Measurements from ENCODE around the gene TMEM132D. TPM values are rescaled to one million over a fixed set of nuclear protein-coding genes. Genes with fewer than 3 reads are reported as not detected.

TMEM132D gene
- total RNA-seq, 1 experiment from 2014 or later: 0.03 TPM

DNA sequence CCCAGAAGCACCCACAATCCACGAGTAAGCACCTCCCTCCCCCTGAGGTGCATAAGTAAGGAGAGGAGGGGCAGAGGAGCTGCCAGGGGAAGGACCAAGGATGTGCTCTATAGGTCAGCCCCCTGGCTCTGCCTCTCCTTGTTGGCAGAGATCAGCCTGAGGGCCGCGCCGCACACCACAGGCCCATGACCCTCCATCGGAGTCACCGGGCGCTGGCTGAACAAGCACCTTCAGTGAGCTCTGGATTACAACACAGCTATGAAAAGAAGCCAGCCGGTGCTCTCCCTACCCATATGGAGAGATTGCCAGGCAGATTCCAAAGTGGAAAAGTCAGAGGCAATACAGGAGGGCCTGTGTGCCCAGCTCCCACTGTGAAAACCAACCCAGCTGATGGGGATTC is 793.2 kb downstream of the TMEM132D start:
- no peaks in the 10 kb centered on the region for H3K9me3 ChIP-seq
- no peaks in the 10 kb centered on the region for H3K27me3 ChIP-seq
- H3K4me3 ChIP-seq: no peak overlapping the region
- H3K36me3 ChIP-seq: no peaks in the 10 kb centered on the region
- DNase-seq: no peak

DNA sequence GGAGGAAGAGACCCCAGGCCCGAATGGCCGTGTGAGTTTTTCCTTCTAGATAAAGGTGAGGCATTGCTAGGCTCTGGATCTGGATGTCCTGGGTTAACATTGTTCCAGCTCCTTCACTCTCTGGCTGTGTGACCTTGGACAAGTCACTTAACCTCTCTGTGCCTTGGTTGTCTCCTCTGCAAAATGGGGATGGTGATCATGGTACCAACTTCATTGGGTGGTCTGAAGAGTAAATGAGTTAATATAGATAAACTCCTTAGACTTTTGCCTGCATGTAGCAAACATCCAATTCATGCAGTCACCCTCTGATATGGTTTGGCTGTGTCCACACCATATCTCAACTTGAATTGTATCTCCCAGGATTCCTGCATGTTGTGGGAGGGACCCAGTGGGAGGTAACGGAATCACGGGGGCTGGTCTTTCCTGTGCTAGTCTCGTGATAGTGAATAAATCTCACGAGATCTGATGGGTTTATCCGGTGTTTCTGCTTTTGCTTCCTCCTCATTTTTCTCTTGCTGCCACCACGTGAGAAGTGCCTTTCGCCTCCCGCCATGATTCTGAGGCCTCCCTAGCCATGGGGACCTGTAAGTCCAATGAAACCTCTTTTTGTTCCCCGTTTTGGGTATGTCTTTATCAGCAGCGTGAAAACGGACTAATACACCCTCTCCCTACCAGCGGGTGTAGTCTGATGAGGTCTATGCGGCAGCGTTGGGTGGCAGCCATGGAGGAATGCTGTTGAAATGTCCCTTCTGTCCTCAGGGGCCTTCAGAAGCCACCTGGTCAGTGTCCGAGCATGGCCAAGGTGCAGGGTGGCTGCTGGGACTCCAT is 794.4 kb downstream of the TMEM132D start:
- Histone ChIP-seq H3K4me3 (no peak overlapping the region), H3K36me3 (no peaks in the 10 kb centered on the region), H3K27me3 (no peaks in the 10 kb centered on the region), H3K9me3 (no peaks in the 10 kb centered on the region)
- DNase-seq: no peak

DNA sequence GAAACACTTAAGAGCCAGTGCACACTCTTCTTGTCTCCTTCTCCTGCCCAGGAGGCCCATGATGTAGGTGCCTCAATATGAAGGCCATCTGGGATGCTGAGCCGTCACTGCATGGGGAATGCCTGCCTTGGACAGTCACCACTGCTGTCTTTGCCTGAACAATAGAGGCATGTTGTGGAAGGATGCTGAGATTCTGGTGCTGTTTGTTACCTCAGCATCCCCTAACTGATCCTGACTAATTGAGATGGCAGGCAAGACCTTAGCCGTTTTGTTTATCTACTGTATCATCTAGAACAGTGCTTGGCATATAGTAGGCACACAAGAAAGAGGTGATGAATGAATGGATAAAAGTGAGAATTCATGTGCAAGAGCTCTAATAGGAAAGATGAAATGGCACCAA is 797.1 kb downstream of the TMEM132D start:
- H3K4me3 ChIP-seq: no peak overlapping the region
- no peak for DNase-seq
- H3K36me3 ChIP-seq: no peaks in the 10 kb centered on the region
- no peaks in the 10 kb centered on the region for H3K27me3 ChIP-seq
- H3K9me3 ChIP-seq: no peaks in the 10 kb centered on the region

DNA sequence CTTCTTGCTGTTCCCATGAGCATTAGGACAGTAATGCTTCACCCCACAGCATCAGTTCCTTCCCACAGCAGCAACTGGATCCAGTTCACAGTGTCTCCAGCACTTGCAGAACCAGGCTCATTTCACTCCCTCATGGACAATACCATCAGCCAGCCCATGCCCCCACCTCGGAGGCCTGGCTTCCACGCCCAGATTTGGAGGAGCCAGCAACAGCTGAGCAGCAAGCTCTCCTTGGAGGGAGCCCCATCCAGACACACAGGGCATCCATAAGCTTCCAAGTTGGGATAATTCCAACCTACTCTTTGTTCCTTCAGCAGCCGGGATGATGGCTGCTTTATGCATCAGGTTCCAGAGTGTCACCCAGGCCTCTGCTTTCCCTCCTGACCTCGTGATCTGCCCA is 800.6 kb downstream of the TMEM132D start:
- no peak overlapping the region for H3K4me3 ChIP-seq
- H3K9me3 ChIP-seq: no peaks in the 10 kb centered on the region
- H3K27me3 ChIP-seq: no peaks in the 10 kb centered on the region
- DNase-seq: no peak
- H3K36me3 ChIP-seq: no peaks in the 10 kb centered on the region

DNA sequence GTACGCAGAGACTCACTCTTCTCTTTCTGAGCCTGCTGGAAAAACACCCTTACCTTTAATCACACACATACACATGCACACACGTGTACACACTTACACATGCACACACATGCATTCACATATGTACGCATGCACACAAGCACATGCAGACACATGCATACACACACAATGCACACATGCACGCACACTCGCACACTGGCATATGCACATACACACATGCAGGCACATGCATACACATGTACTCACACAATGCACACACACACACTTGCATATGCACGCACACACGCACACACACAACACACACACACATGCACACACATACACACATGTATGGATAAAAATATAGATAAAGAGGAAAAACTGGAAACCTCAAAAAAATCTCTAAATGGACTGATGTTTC is 801.6 kb downstream of the TMEM132D start:
- Histone ChIP-seq H3K4me3 (no peak overlapping the region), H3K9me3 (no peaks in the 10 kb centered on the region), H3K27me3 (no peaks in the 10 kb centered on the region), H3K36me3 (no peaks in the 10 kb centered on the region)
- no peak for DNase-seq

DNA sequence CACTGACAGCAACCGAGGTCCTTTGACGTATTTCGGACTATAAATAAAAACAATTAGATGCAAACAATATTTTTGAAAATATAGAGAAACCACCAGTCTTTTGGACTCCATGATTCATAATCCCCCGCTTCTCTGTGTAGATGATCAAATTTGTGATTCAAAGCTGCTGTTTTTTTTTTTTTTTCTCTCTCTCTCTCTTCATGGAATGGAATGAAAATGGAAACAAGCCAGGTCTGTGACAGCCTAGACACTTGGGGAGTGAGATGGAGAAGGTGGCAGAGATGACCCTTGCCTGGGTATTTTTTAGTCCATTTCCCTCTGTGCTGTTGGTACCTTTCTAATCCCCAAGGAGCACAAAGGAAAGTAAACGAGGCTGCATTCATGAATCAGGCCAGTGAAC is 802.0 kb downstream of the TMEM132D start:
- DNase-seq: no peak
- no peaks in the 10 kb centered on the region for H3K27me3 ChIP-seq
- no peaks in the 10 kb centered on the region for H3K9me3 ChIP-seq
- H3K4me3 ChIP-seq: no peak overlapping the region
- no peaks in the 10 kb centered on the region for H3K36me3 ChIP-seq

DNA sequence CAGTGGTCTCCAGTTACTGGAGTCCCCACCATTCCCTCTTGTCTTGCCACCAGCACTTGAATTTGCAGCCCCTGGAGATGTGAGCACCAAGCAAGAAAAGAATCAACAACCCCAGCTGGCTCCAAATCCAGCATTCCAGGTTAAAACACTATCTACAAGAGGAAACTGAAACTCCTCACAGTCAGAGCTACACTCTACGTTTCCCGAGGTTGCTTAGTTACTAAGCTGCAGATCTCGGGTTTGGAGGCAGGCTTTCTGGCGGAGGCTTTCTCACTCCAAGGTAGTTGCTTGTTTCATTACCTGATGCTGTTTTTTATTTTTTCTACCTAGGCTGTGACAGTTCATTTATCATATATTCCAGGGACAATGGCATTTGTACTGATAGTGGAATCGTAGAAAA is 802.4 kb downstream of the TMEM132D start:
- Histone ChIP-seq H3K27me3 (no peaks in the 10 kb centered on the region), H3K9me3 (no peaks in the 10 kb centered on the region), H3K36me3 (no peaks in the 10 kb centered on the region), H3K4me3 (no peak overlapping the region)
- DNase-seq: no peak

DNA sequence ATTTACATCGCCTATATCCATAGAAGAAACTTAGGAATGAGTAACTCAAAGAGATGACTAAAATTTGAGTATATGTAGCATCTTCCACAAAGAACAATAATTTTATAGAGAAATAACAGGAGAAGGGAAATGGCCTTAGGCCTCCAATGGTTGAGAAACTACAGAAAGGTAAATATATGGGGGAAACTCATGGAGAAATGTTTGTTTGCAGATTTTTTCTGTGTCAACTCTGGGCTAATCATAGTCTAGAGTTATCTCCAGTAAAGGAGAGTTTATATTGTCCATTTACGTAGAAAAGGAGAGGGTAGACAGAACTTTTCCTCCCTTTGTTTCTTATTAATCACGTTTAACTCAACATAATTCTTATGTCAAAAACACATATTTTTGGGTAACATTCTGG is 806.4 kb downstream of the TMEM132D start:
- no peak for DNase-seq
- Histone ChIP-seq H3K36me3 (no peaks in the 10 kb centered on the region), H3K4me3 (no peak overlapping the region), H3K9me3 (no peaks in the 10 kb centered on the region), H3K27me3 (no peaks in the 10 kb centered on the region)

DNA sequence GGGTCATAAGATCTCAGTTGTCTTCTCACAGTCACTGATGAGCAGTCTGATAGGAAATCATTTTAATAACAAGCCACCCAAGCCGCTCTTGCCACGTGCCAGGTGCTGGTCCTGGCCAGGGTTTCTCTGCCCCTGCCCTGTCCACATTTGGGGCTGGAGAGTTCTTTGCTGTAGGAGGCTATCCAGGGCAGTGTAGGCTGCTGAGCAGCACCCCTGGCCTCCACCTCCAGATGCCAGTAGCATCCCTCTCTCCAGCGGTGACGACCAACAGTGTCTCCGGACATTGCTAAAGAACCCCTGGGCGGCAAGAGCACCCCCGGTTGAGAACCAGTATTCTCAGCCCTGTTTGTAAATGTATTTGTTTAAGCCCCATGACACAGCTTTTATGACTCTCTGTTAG is 806.9 kb downstream of the TMEM132D start:
- DNase-seq: no peak
- no peaks in the 10 kb centered on the region for H3K27me3 ChIP-seq
- no peaks in the 10 kb centered on the region for H3K9me3 ChIP-seq
- no peaks in the 10 kb centered on the region for H3K36me3 ChIP-seq
- H3K4me3 ChIP-seq: no peak overlapping the region

DNA sequence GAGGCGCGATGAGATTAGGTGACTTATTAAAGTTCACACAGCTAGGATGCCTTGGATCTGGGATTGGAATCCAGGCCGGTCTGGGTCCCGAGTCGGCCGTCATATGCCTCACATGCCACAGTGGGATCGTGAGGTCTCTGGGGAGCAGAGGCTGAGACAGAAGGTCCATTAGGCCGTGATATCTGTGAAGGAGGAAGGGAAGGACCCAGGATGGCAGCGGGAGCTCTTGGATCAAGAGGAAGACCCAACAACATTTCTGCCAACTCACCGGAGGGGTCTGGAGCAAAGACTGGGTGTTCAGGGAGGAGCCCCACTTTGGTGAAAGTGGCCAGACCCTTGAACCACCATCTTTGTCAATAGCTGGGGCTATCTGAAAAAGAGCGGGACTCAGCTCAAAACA is 807.6 kb downstream of the TMEM132D start:
- no peaks in the 10 kb centered on the region for H3K36me3 ChIP-seq
- no peak overlapping the region for H3K4me3 ChIP-seq
- H3K9me3 ChIP-seq: no peaks in the 10 kb centered on the region
- DNase-seq: no peak
- H3K27me3 ChIP-seq: no peaks in the 10 kb centered on the region

DNA sequence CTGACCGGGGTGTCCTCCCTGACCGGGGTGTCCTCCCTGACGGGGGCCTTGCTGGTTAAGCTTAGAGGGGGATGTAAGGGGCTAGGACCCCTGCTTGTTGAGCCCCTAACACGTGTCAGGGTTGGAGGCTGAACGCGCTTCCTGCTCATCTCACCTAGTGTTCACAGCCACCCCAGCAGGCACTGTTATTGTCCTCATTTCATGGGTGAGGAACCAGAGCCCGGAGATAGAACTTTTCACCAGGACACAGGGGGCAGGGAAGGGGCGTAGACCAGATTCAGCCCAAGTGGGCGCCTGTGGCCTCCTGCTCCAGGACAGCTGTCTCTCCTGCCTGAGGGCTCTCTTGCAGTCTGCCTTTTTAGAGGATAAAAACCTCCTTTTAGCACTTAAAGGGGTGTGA is 814.2 kb downstream of the TMEM132D start:
- no peaks in the 10 kb centered on the region for H3K27me3 ChIP-seq
- DNase-seq: no peak
- no peak overlapping the region for H3K4me3 ChIP-seq
- no peaks in the 10 kb centered on the region for H3K36me3 ChIP-seq
- H3K9me3 ChIP-seq: no peaks in the 10 kb centered on the region

DNA sequence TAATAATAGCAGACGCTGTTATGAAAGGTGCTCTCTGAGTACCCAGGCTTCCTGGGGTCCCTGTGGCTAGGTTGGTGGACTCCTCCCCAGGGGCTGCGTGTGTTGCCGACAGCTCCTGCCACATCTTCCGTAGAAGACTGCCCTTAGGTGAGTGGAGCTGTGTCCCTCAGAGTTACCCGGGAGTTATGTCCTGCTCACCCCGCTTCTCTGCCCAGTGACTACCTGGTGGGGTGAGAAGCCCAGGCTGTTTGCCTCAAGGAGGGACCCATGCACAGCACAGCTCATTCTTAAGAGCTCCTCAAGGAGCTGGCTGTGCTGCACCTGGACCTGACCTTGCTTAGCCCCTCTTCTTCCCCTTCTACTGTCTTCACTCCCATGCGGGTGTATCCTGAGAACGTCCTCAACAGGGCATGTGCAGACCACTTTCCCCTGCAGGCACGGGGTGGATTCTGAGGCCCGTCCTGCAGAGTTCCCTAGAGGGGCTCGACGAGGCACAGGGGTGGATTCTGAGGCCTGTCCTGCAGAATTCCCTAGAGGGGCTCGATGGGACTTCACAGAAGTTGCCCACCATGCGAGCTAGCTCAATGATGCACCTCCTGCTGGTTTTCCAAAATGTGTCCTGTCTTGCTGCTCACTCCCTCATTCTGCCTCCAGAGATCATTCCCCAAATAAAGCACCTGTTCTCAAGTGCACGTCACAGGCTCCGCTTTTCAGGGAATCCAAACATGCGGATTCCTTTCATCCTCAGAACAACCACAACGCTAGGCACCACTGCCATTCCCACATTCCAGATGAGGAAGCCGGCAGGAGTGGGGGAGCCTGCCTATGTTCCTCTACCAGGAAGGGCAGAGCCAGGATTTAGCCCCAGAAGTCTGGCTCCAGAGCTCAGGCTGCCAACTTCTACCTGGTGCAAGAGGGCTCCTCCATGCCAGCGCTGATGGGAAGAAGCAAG is 818.7 kb downstream of the TMEM132D start:
- no peak for DNase-seq
- Histone ChIP-seq H3K4me3 (no peak overlapping the region), H3K9me3 (no peaks in the 10 kb centered on the region), H3K27me3 (no peaks in the 10 kb centered on the region), H3K36me3 (no peaks in the 10 kb centered on the region)

DNA sequence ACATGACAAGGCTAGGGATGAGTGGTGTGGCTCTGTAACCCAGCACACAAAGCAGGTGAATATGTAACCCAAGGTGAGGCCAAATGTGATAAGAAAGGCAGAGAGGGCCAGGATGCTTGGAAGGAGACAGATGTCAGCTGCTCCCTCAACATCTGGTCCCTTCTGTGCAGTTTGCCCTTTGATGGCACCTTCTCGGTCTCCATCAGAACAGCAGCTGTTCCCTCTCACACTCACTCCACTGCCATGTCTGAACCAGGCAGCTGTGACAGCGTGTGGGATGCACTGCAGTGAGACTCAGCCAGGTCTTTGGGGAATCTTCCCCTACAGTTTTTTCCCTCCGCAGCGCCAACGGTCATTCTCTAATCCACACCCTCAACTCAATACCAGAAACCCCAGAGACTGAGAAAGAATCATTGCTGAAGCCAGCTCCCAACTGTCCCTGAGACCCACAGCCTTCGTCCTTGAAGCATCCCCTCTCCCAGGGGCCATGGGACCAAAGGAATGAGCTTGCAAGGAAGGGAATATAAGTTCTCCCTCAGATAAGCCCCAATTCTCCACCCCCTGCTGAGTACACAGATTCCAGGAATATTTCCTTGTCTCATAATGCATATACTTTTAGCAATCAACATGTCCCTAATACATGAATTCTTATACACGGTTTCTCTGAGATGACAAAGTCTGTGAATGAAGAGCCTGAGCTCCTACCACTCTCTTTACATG is 820.5 kb downstream of the TMEM132D start:
- H3K9me3 ChIP-seq: no peaks in the 10 kb centered on the region

DNA sequence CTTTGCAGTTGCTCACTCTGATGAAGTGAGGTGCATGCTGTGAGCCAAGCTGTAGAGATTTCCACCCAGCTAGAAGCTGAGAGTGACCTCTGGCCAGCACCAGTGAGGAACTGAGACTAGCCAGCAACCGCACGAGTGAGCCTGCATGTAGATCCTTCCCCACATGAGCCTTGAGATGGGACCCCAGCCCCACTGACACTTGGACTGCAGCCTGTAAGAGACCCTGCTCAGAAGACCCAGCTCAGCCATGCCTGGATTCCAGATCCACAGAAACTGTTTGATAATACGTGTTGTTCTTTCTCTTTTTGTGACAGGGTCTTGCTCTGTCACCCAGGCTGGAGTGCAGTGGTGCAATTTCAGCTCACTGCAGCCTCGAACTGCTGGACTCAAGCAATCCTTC is 821.4 kb downstream of the TMEM132D start:
- Histone ChIP-seq H3K4me3 (no peak overlapping the region), H3K36me3 (no peaks in the 10 kb centered on the region), H3K27me3 (no peaks in the 10 kb centered on the region), H3K9me3 (no peaks in the 10 kb centered on the region)
- no peak for DNase-seq

More for the DNA sequence above, 820.5 kb downstream of the TMEM132D start:
- Histone ChIP-seq H3K27me3 (no peaks in the 10 kb centered on the region), H3K36me3 (no peaks in the 10 kb centered on the region), H3K4me3 (no peak overlapping the region)
- DNase-seq: no peak

DNA sequence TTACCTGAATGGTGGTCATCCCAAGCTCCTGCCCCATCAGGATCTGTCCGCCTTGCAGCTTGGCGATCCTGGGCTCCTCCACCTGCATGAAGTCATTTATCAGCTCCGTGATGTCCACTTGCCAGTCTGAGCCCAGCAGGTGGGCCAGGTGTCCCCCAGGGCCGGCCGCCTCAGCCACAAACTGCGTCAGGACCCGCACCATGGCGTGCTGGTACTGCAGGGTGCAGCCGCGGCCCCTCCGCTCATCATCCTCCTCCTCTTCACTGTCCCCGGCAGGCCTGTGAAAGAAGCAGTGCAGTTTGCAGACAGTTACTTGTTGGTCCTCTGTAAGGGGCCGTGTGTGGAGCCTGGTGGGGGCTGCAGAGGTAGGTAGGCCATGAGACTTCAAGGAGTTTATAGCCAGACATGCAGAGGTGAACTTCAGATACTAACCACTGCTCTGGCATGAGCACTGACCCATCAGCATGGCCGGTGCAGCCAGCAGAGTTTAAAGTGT is 822.0 kb downstream of the TMEM132D start:
- Histone ChIP-seq H3K4me3 (no peak overlapping the region), H3K36me3 (no peaks in the 10 kb centered on the region), H3K27me3 (no peaks in the 10 kb centered on the region), H3K9me3 (no peaks in the 10 kb centered on the region)
- no peak for DNase-seq

DNA sequence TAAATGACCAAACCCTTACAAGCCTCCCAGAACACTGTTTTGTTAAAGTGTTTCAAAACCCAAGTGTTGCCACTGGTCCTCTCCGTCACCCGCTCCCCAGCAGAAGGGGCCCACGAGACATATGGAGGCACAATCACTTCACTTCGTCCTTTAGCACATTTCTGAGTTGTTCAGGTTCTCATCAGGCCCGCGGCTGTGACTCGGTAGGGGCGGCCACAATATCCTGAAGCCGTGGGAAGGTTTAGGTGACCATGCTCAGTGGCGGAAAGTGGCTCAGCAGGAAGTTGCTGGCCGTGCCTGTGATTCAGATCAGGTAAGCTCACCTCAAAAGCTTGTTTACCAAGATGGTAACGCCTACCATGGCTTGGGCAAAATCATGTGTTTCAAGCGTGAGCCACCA is 823.0 kb downstream of the TMEM132D start:
- DNase-seq: no peak
- Histone ChIP-seq H3K36me3 (no peaks in the 10 kb centered on the region), H3K27me3 (no peaks in the 10 kb centered on the region), H3K9me3 (no peaks in the 10 kb centered on the region), H3K4me3 (no peak overlapping the region)

DNA sequence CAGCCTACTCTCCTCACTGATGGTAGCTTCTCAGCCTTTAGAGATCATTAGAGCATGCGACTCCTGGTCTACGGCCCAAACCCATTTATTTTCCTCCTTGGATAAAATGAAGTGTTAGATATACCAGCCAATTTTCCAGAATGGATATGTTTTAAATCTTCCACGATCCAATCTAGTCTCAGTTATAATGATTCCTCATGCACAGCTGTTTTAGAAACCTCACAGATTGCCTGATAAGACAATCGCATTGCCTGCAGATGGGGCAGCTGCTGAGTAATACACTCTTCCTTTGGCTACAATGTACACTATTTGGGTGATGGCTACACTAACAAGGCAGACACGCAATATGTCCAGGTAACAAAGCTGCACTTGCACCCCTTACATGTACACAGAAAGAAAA is 823.4 kb downstream of the TMEM132D start:
- H3K4me3 ChIP-seq: no peak overlapping the region
- no peaks in the 10 kb centered on the region for H3K36me3 ChIP-seq
- no peaks in the 10 kb centered on the region for H3K9me3 ChIP-seq
- H3K27me3 ChIP-seq: no peaks in the 10 kb centered on the region
- DNase-seq: no peak

Measured in MG63 (cell line).